HepG2 (cell line): ENCODE data around the gene CHMP5. TPM values are rescaled to one million over a fixed set of nuclear protein-coding genes. Genes with fewer than 3 reads are reported as not detected.

Experiments used
- ATAC-seq: fragments of 200-7000 bp; cut with Tn5 transposase; 3 replicates; pipeline ENCODE4 v1.9.1; 2020; ENCODE audit warnings: mild to moderate bottlenecking, moderate library complexity
- BruUV-seq: library from RNA; stranded (reverse); fragments of 400-500 nt; replicated peaks from 2 replicates; lab custom pipeline; 2021; lab: Mats Ljungman, UMichigan
- CTCF ChIA-PET: fragments of 300-600 bp; formaldehyde crosslinking; extraction: SDS; loops from one replicate; lab custom pipeline; 2021; ENCODE audit warnings: low total read pairs, inconsistent platforms, low intra/inter-chr PET ratio; lab: Yijun Ruan, JAX
- POLR2A ChIA-PET: fragments of 350-600 bp; sonication (Branson Sonifier 250); formaldehyde crosslinking; loops from one replicate; lab custom pipeline; 2020; ENCODE audit warnings: antibody characterized with exemption, inconsistent platforms; lab: Yijun Ruan, JAX
- DNase-seq: peaks from one replicate; pipeline ENCODE4 v3.0.0-alpha.2; 2015; ENCODE audit warnings: low spot score
- FAIRE-seq: peaks from 3 replicates; lab custom pipeline; 2011; peaks lifted over from hg19 to GRCh38; lab: Jason Lieb, UNC
- H2AFZ ChIP-seq: one replicate; pipeline ENCODE4 v1.6.1; 2011; ENCODE audit warnings: low read length, inconsistent platforms
- H3K27ac ChIP-seq: fragments of 300-600 bp; 3 replicates; pipeline ENCODE4 v1.8.0; 2011; ENCODE audit warnings: mixed run types, mild to moderate bottlenecking, mixed read lengths, low read length, inconsistent platforms; ENCODE audit not compliant: insufficient read depth; ENCODE audit errors: extremely low read length
- H3K27me3 ChIP-seq, 2 experiments: fragments of 200-600 bp in 1 of 2; 2 replicates in 1 of 2; 3 replicates in 1 of 2; pipeline versions ENCODE4 v1.6.0 to v1.8.0; 2011; ENCODE audit warnings: low read length in 2 of 2, mild to moderate bottlenecking in 2 of 2, moderate library complexity in 2 of 2, inconsistent platforms in 1 of 2; ENCODE audit not compliant: insufficient read depth in 2 of 2, control insufficient read depth in 1 of 2
- H3K36me3 ChIP-seq, 2 experiments: fragments of 200-600 bp in 1 of 2; replicated peaks in 1 of 2; 2 replicates in 1 of 2; 3 replicates in 1 of 2; pipeline versions ENCODE4 v1.5.1 to v1.8.0; 2011; ENCODE audit warnings: low read length in 2 of 2, inconsistent platforms in 1 of 2; ENCODE audit not compliant: insufficient read depth in 2 of 2, control insufficient read depth in 1 of 2
- H3K4me1 ChIP-seq: 2 replicates; pipeline ENCODE4 v1.5.1; 2012; ENCODE audit warnings: low read length, inconsistent platforms; ENCODE audit not compliant: insufficient read depth
- H3K4me2 ChIP-seq: 2 replicates; pipeline ENCODE4 v1.6.0; 2011; ENCODE audit warnings: low read depth, low read length, inconsistent platforms
- H3K4me3 ChIP-seq, 3 experiments: fragments of 200-600 bp in 1 of 3; sonication (generic), shearing (Covaris generic) in 1 of 3; replicated peaks in 1 of 3; 2 replicates each; pipeline ENCODE4 v1.5.1; 2011 to 2016; ENCODE audit warnings: low read length in 3 of 3, inconsistent platforms in 2 of 3, low read depth in 2 of 3, mild to moderate bottlenecking in 2 of 3, control low read depth in 1 of 3, mixed read lengths in 1 of 3; ENCODE audit not compliant: insufficient read depth in 1 of 3
- H3K79me2 ChIP-seq: one replicate; pipeline ENCODE4 v1.6.1; 2011; ENCODE audit warnings: low read length, inconsistent platforms; ENCODE audit not compliant: insufficient read depth
- H3K9ac ChIP-seq: 2 replicates; pipeline ENCODE4 v1.6.0; 2011; ENCODE audit warnings: mild to moderate bottlenecking, low read depth, low read length, inconsistent platforms; ENCODE audit not compliant: insufficient read depth
- H3K9me3 ChIP-seq: 2 replicates; pipeline ENCODE4 v1.5.1; 2012; ENCODE audit warnings: mild to moderate bottlenecking, low read length
- H4K20me1 ChIP-seq: 2 replicates; pipeline ENCODE4 v1.6.0; 2011; ENCODE audit warnings: inconsistent platforms, mild to moderate bottlenecking, low read length, moderate library complexity; ENCODE audit not compliant: insufficient read depth
- FOSL1 ChIP-seq: sonication (generic); formaldehyde crosslinking; IDR thresholded peaks from 2 replicates; pipeline ENCODE4 v1.9.0; 2021; ENCODE audit warnings: missing genetic modification reagents, borderline replicate concordance
- FOSL2 ChIP-seq: sonication (generic); formaldehyde crosslinking; IDR thresholded peaks from 2 replicates; pipeline ENCODE4 v1.4.0; 2020; ENCODE audit warnings: missing genetic modification reagents
- FOXA3 ChIP-seq: IDR thresholded peaks from 2 replicates; pipeline ENCODE4 v1.6.1; 2016; ENCODE audit warnings: missing genetic modification reagents, missing compliant biosample characterization
- NFYB ChIP-seq: sonication (generic); formaldehyde crosslinking; IDR thresholded peaks from 2 replicates; pipeline ENCODE4 v1.4.0; 2020; ENCODE audit warnings: missing genetic modification reagents
- NFYC ChIP-seq: IDR thresholded peaks from 2 replicates; pipeline ENCODE4 v1.6.1; 2016; ENCODE audit warnings: missing genetic modification reagents, missing compliant biosample characterization
- TBP ChIP-seq: sonication (generic); formaldehyde crosslinking; IDR thresholded peaks from 2 replicates; pipeline ENCODE4 v1.5.0; 2020; ENCODE audit warnings: missing genetic modification reagents
- TGIF2 ChIP-seq: IDR thresholded peaks from 2 replicates; pipeline ENCODE4 v1.6.1; 2016; ENCODE audit warnings: control low read depth, missing compliant biosample characterization
- ZNF7 ChIP-seq: IDR thresholded peaks from 2 replicates; pipeline ENCODE4 v1.6.1; 2016; ENCODE audit warnings: missing biosample characterization, missing genetic modification reagents
- ZNF724P ChIP-seq: sonication (generic); formaldehyde crosslinking; IDR thresholded peaks from 2 replicates; pipeline ENCODE4 v1.8.0; 2022; ENCODE audit warnings: missing genetic modification reagents, borderline replicate concordance
- WGBS: methylation state at CpG from one replicate; pipeline ENCODE4 v1.1.6; 2017; ENCODE audit warnings: low lambda C conversion rate; 5-methylcytosine and 5-hydroxymethylcytosine counted together
- in situ Hi-C: cut with HindIII; loops from 2 replicates; pipeline ENCODE4 v1.10.0; 2017; ENCODE audit warnings: low pct_unique_long_range_greater_than_20kb; ENCODE audit not compliant: extremely low pct_ligation_motif_present
- intact Hi-C: fragments of 100-400 bp; cut with micrococcal nuclease; formaldehyde crosslinking; loops from one replicate; pipeline ENCODE4 v1.10.0; 2022; ENCODE audit not compliant: unreplicated experiment
- polyA plus RNA-seq, 8 experiments: library from polyadenylated mRNA; depleted of rRNA in 3 of 8; stranded (reverse) in 7 of 8; unstranded in 1 of 8; fragments of >200 nt; fragmentation: Illumina TruSeq in 4 of 8; extraction: Trizol in 4 of 8; gene quantifications; 2 replicates each; pipeline versions ENCODE4 v1.2.1 to v1.2.3, GENCODE V29; 2011 to 2016; ENCODE audit warnings: low read depth in 4 of 8, missing spikeins in 1 of 8, mixed read lengths in 1 of 8; ENCODE audit not compliant: insufficient read depth in 1 of 8
- total RNA-seq, 5 experiments: library from RNA; depleted of rRNA; stranded (reverse); fragments of >200 nt; fragmentation: Illumina TruSeq; extraction: Trizol; gene quantifications; 2 replicates each; pipeline ENCODE4 v1.2.3, GENCODE V29; 2016; ENCODE audit warnings: low read depth in 1 of 5
- TF ChIP-seq, protein P1 (sequence below): sonication (generic); formaldehyde crosslinking; IDR thresholded peaks from 2 replicates; pipeline ENCODE4 v1.4.0; 2020; ENCODE audit warnings: missing genetic modification reagents, borderline replicate concordance
- TF ChIP-seq, protein P2 (sequence below): sonication (generic); formaldehyde crosslinking; IDR thresholded peaks from 2 replicates; pipeline ENCODE4 v1.4.0; 2020; ENCODE audit warnings: missing genetic modification reagents
- TF ChIP-seq, protein P3 (sequence below): IDR thresholded peaks from 2 replicates; pipeline ENCODE4 v1.6.1; 2018; ENCODE audit warnings: missing genetic modification reagents, mild to moderate bottlenecking, missing compliant biosample characterization

CHMP5 gene
- total and polyA plus RNA-seq, 2 of the 13 experiments (the other 11 are each of a cell fraction or from before 2014, with no cell fraction given) = 46.0 to 57.3 TPM

DNA sequence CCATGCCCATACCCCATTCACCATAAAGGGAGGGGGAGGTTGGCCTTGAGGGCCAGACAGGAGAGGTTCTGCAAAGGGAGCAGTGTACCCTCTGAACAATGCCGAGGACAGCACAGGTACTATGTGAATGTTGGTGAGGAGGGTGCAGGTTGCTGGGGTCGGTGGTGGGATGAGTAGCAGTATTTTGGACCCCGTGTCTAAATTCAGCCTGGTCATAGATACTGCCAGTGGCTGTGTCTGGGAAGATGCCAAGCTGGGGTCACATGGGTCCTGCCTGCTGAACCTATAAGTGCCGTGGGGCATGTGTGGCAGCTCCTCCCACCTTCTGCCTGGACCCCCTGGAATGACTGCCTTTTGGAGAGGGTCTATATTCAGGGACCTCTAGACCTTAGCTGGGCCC is 36.2 kb upstream of the CHMP5 start (continued):
- TF ChIP-seq, protein P1, sequence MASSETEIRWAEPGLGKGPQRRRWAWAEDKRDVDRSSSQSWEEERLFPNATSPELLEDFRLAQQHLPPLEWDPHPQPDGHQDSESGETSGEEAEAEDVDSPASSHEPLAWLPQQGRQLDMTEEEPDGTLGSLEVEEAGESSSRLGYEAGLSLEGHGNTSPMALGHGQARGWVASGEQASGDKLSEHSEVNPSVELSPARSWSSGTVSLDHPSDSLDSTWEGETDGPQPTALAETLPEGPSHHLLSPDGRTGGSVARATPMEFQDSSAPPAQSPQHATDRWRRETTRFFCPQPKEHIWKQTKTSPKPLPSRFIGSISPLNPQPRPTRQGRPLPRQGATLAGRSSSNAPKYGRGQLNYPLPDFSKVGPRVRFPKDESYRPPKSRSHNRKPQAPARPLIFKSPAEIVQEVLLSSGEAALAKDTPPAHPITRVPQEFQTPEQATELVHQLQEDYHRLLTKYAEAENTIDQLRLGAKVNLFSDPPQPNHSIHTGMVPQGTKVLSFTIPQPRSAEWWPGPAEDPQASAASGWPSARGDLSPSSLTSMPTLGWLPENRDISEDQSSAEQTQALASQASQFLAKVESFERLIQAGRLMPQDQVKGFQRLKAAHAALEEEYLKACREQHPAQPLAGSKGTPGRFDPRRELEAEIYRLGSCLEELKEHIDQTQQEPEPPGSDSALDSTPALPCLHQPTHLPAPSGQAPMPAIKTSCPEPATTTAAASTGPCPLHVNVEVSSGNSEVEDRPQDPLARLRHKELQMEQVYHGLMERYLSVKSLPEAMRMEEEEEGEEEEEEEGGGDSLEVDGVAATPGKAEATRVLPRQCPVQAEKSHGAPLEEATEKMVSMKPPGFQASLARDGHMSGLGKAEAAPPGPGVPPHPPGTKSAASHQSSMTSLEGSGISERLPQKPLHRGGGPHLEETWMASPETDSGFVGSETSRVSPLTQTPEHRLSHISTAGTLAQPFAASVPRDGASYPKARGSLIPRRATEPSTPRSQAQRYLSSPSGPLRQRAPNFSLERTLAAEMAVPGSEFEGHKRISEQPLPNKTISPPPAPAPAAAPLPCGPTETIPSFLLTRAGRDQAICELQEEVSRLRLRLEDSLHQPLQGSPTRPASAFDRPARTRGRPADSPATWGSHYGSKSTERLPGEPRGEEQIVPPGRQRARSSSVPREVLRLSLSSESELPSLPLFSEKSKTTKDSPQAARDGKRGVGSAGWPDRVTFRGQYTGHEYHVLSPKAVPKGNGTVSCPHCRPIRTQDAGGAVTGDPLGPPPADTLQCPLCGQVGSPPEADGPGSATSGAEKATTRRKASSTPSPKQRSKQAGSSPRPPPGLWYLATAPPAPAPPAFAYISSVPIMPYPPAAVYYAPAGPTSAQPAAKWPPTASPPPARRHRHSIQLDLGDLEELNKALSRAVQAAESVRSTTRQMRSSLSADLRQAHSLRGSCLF (CRISPR knock-in tag) = no peak

DNA sequence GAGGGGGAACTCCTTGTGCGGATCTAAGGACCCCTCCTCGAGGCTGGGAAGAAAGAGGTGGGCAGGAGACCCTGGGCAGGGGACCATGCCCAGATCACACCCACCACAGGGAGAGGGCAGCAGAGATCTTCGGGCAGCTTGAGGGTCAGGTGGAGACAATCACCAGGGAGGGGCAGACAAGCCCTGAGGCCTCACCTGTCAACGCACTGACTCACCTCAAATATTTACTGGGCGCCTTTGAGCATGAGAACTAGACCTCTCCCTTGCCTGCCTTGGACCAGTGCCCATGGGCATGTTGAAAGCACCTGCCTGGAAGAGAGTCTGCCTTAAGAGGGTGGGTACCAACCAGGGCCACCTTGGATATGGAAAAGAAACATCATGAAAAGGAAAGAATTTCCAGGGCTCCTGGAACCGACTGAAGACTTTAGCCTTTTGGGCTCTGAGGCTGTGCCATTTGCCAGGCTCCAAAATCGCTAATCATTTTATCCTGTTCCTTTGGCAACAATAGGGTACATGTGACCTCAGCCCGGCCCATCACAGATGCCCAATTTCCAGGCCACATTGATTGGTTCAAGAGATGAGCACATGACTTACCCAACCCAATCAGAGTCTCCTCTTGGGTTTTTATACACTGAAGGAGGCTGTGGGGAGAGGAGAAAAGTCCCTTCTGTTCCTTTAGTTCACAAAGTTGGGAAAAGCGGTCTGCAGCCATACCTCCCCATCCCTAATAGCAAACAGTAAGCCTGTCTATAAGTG is 35.3 kb upstream of the CHMP5 start:
- in situ Hi-C loops = loop anchor here (5.0 kb wide), 1 partner anchor 147 kb away; no protein-coding TSS in a partner anchor
- 16% methylated on average over 9 of the region's 9 CpGs for WGBS
- ATAC-seq = peak; percentile 75
- H3K36me3 ChIP-seq = no peaks in the 10 kb centered on the region
- H4K20me1 ChIP-seq = no peaks in the 10 kb centered on the region
- BruUV-seq = no TSS peak
- no peaks in the 10 kb centered on the region for H3K79me2 ChIP-seq
- no peak overlapping the region for H3K4me3 ChIP-seq
- peak overlapping the region; percentile 33 for H3K4me2 ChIP-seq
- peak; percentile 49 for FAIRE-seq
- H3K27ac ChIP-seq = no peak overlapping the region
- ChIA-PET CTCF (interaction anchor here (1.2 kb wide), 1 partner anchor 35 kb away, joined by 4 read pairs; the partner anchor contains the start of genes BAG1 and CHMP5), POLR2A (no interaction called here)
- DNase-seq = peak; percentile 78
- H2AFZ ChIP-seq = no peak overlapping the region
- H3K9me3 ChIP-seq = no peaks in the 10 kb centered on the region
- intact Hi-C loops = loop anchor here (5.0 kb wide), 1 partner anchor 33 kb away; the partner anchor contains the start of gene BAG1
- H3K27me3 ChIP-seq = peaks cover 0 to 4% of the 10 kb centered on the region in 2 experiments; a peak in 3 of 5 replicates
- no peak overlapping the region for H3K9ac ChIP-seq
- H3K4me1 ChIP-seq = peaks cover 47% of the 10 kb centered on the region
- TF ChIP-seq FOXA3 (peak; percentile 37; the same call in 1 of the 2 replicates), FOSL1 (CRISPR knock-in tag) (peak; percentile 46; the same call in 1 of the 2 replicates), ZNF7 (CRISPR knock-in tag) (no peak), NFYC (no peak), NFYB (peak; percentile 52), TBP (CRISPR knock-in tag) (no peak), ZNF724P (CRISPR knock-in tag) (no peak), TGIF2 (CRISPR knock-in tag) (0 out of 2 replicates have a peak, but pooled peaks have one; percentile 32), FOSL2 (CRISPR knock-in tag) (peak; percentile 95)
- TF ChIP-seq, protein P2, sequence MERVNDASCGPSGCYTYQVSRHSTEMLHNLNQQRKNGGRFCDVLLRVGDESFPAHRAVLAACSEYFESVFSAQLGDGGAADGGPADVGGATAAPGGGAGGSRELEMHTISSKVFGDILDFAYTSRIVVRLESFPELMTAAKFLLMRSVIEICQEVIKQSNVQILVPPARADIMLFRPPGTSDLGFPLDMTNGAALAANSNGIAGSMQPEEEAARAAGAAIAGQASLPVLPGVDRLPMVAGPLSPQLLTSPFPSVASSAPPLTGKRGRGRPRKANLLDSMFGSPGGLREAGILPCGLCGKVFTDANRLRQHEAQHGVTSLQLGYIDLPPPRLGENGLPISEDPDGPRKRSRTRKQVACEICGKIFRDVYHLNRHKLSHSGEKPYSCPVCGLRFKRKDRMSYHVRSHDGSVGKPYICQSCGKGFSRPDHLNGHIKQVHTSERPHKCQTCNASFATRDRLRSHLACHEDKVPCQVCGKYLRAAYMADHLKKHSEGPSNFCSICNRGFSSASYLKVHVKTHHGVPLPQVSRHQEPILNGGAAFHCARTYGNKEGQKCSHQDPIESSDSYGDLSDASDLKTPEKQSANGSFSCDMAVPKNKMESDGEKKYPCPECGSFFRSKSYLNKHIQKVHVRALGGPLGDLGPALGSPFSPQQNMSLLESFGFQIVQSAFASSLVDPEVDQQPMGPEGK (CRISPR knock-in tag) = peak; percentile 40; the same call in 1 of the 2 replicates
- TF ChIP-seq, protein P3, sequence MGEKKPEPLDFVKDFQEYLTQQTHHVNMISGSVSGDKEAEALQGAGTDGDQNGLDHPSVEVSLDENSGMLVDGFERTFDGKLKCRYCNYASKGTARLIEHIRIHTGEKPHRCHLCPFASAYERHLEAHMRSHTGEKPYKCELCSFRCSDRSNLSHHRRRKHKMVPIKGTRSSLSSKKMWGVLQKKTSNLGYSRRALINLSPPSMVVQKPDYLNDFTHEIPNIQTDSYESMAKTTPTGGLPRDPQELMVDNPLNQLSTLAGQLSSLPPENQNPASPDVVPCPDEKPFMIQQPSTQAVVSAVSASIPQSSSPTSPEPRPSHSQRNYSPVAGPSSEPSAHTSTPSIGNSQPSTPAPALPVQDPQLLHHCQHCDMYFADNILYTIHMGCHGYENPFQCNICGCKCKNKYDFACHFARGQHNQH = no peak
